Karpas-422 (cell line): ENCODE results near the gene TMEM150B. TPM values are rescaled to one million over a fixed set of nuclear protein-coding genes. Genes with fewer than 3 reads are reported as not detected.
"Not testable (repeated sequence)": the region's sequence is repeated elsewhere in the genome, so short reads cannot be mapped to it uniquely, and the experiment has no call there.

Experiments used
- DNase-seq: peaks from one replicate; pipeline ENCODE4 v3.0.0-alpha.2; 2015
- H2AFZ ChIP-seq: fragments of 200-600 bp; sonication (generic); 2 replicates; pipeline ENCODE4 v1.6.1; 2014; ENCODE audit warnings: antibody characterized with exemption, low read length, mixed read lengths
- H3K27ac ChIP-seq: fragments of 200-600 bp; sonication (generic); 2 replicates; pipeline ENCODE4 v1.5.1; 2014; ENCODE audit warnings: mild to moderate bottlenecking, low read length, moderate library complexity
- H3K27me3 ChIP-seq: fragments of 200-600 bp; sonication (generic); 2 replicates; pipeline ENCODE4 v1.6.1; 2014; ENCODE audit warnings: low read length, mixed read lengths
- H3K36me3 ChIP-seq: fragments of 200-600 bp; sonication (generic); 2 replicates; pipeline ENCODE4 v1.6.1; 2014; ENCODE audit warnings: low read length, mixed read lengths; ENCODE audit not compliant: insufficient read depth
- H3K4me1 ChIP-seq: fragments of 200-600 bp; sonication (generic); 2 replicates; pipeline ENCODE4 v1.6.1; 2014; ENCODE audit warnings: mild to moderate bottlenecking, low read length, mixed read lengths
- H3K4me2 ChIP-seq: fragments of 200-600 bp; sonication (generic); 2 replicates; pipeline ENCODE4 v1.6.1; 2014; ENCODE audit warnings: low read length, low read depth, mild to moderate bottlenecking; ENCODE audit not compliant: poor library complexity, severe bottlenecking
- H3K4me3 ChIP-seq: fragments of 200-600 bp; sonication (generic); 2 replicates; pipeline ENCODE4 v1.5.1; 2014; ENCODE audit warnings: mild to moderate bottlenecking, antibody characterized with exemption, low read length, mixed read lengths
- H3K79me2 ChIP-seq: fragments of 200-600 bp; sonication (generic); 2 replicates; pipeline ENCODE4 v1.6.1; 2014; ENCODE audit warnings: mild to moderate bottlenecking, low read length, mixed read lengths
- H3K9ac ChIP-seq: fragments of 200-600 bp; sonication (generic); 2 replicates; pipeline ENCODE4 v1.6.0; 2014; ENCODE audit warnings: low read length
- H3K9me2 ChIP-seq: fragments of 200-600 bp; sonication (generic), shearing (Covaris generic); replicated peaks from 2 replicates; pipeline ENCODE4 v1.6.0; 2014; ENCODE audit warnings: mild to moderate bottlenecking, low read length, moderate library complexity; ENCODE audit not compliant: insufficient read depth
- H3K9me3 ChIP-seq: fragments of 300-700, 200-600 bp; sonication (generic); 2 replicates; pipeline ENCODE4 v1.6.1; 2014; ENCODE audit warnings: low read length, mixed read lengths
- H4K20me1 ChIP-seq: fragments of 200-600 bp; sonication (generic); 2 replicates; pipeline ENCODE4 v1.6.1; 2014; ENCODE audit warnings: mild to moderate bottlenecking, antibody characterized with exemption, low read length, low read depth; ENCODE audit not compliant: insufficient read depth
- total RNA-seq: library from RNA; depleted of rRNA; stranded (reverse); fragments of >200 nt; shearing (Covaris generic); gene quantifications from 2 replicates; pipeline ENCODE4 v1.2.3, GENCODE V29; 2014; ENCODE audit warnings: low replicate concordance

The TMEM150B gene
- total RNA-seq, 1 experiment from 2014 or later, result not detected

GRCh38 chr19:55333870-55334269, 8.7 kb upstream of the TMEM150B start:
- Histone ChIP-seq H3K27me3 (no peaks in the 10 kb centered on the region), H3K4me3 (no peak overlapping the region), H2AFZ (no peak overlapping the region), H4K20me1 (no peaks in the 10 kb centered on the region), H3K9me2 (no peaks in the 10 kb centered on the region), H3K36me3 (no peaks in the 10 kb centered on the region), H3K4me2 (no peak overlapping the region), H3K9me3 (no peaks in the 10 kb centered on the region), H3K9ac (no peak overlapping the region), H3K79me2 (no peaks in the 10 kb centered on the region), H3K27ac (no peak overlapping the region), H3K4me1 (peaks cover 8% of the 10 kb centered on the region)
- no peak for DNase-seq

- H3K27ac ChIP-seq, DNase-seq, H3K4me3 ChIP-seq, H3K9me2 ChIP-seq, H3K9ac ChIP-seq, H2AFZ ChIP-seq, H3K4me2 ChIP-seq, H3K4me1 ChIP-seq, H3K9me3 ChIP-seq, H4K20me1 ChIP-seq, H3K79me2 ChIP-seq, H3K36me3 ChIP-seq, H3K27me3 ChIP-seq: not testable (repeated sequence)
Measured at GRCh38 chr19:55329791-55330190, 4.7 kb upstream of the TMEM150B start.

- H3K4me3 ChIP-seq, H3K36me3 ChIP-seq, H3K27me3 ChIP-seq, H3K9me3 ChIP-seq, DNase-seq, H3K9me2 ChIP-seq, H3K79me2 ChIP-seq, H3K4me1 ChIP-seq, H3K27ac ChIP-seq, H3K4me2 ChIP-seq, H4K20me1 ChIP-seq, H3K9ac ChIP-seq, H2AFZ ChIP-seq: not testable (repeated sequence)
Measured at GRCh38 chr19:55328774-55329318, 3.7 kb upstream of the TMEM150B start.

GRCh38 chr19:55324662-55325061, 479 bp downstream of the TMEM150B start:
- H2AFZ ChIP-seq, result no peak overlapping the region; the same call in 1 of the 2 replicates

GRCh38 chr19:55322204-55322885, 2.8 kb downstream of the TMEM150B start:
- H3K27me3 ChIP-seq, result no peaks in the 10 kb centered on the region
- peaks cover 6% of the 10 kb centered on the region for H3K4me1 ChIP-seq
- H3K79me2 ChIP-seq, result no peaks in the 10 kb centered on the region
- H3K4me2 ChIP-seq, result no peak overlapping the region
- H3K9me2 ChIP-seq, result no peaks in the 10 kb centered on the region
- H3K4me3 ChIP-seq, result no peak overlapping the region
- no peak for DNase-seq
- no peaks in the 10 kb centered on the region for H4K20me1 ChIP-seq
- H2AFZ ChIP-seq, result no peak overlapping the region
- no peaks in the 10 kb centered on the region for H3K36me3 ChIP-seq
- H3K9ac ChIP-seq, result no peak overlapping the region
- H3K27ac ChIP-seq, result no peak overlapping the region
- H3K9me3 ChIP-seq, result no peaks in the 10 kb centered on the region

More at GRCh38 chr19:55324662-55325061, 479 bp downstream of the TMEM150B start:
- Histone ChIP-seq H3K79me2 (no peaks in the 10 kb centered on the region), H3K4me1 (peaks cover 6% of the 10 kb centered on the region), H3K27ac (no peak overlapping the region), H3K9me3 (no peaks in the 10 kb centered on the region), H3K9ac (no peak overlapping the region), H3K4me2 (no peak overlapping the region), H3K9me2 (no peaks in the 10 kb centered on the region), H3K27me3 (no peaks in the 10 kb centered on the region), H3K36me3 (no peaks in the 10 kb centered on the region), H3K4me3 (no peak overlapping the region), H4K20me1 (no peaks in the 10 kb centered on the region)
- no peak for DNase-seq

GRCh38 chr19:55321466-55322137, 3.5 kb downstream of the TMEM150B start:
- H3K4me2 ChIP-seq, result no peak overlapping the region
- no peak overlapping the region for H3K27ac ChIP-seq
- no peaks in the 10 kb centered on the region for H4K20me1 ChIP-seq
- H3K9ac ChIP-seq, result no peak overlapping the region
- no peaks in the 10 kb centered on the region for H3K9me2 ChIP-seq
- H3K9me3 ChIP-seq, result no peaks in the 10 kb centered on the region
- H3K27me3 ChIP-seq, result no peaks in the 10 kb centered on the region
- H3K36me3 ChIP-seq, result no peaks in the 10 kb centered on the region
- peaks cover 6% of the 10 kb centered on the region for H3K4me1 ChIP-seq
- no peak overlapping the region for H2AFZ ChIP-seq
- DNase-seq, result no peak
- H3K4me3 ChIP-seq, result no peak overlapping the region
- H3K79me2 ChIP-seq, result no peaks in the 10 kb centered on the region

GRCh38 chr19:55320844-55321419, 4.2 kb downstream of the TMEM150B start:
- H3K9me3 ChIP-seq, result no peaks in the 10 kb centered on the region
- H4K20me1 ChIP-seq, result no peaks in the 10 kb centered on the region
- H3K4me2 ChIP-seq, result no peak overlapping the region
- no peak overlapping the region for H3K27ac ChIP-seq
- no peak overlapping the region for H2AFZ ChIP-seq
- no peaks in the 10 kb centered on the region for H3K9me2 ChIP-seq
- H3K27me3 ChIP-seq, result no peaks in the 10 kb centered on the region
- no peak overlapping the region for H3K4me3 ChIP-seq
- no peak overlapping the region for H3K9ac ChIP-seq
- H3K4me1 ChIP-seq, result peaks cover 6% of the 10 kb centered on the region
- DNase-seq, result no peak
- H3K79me2 ChIP-seq, result no peaks in the 10 kb centered on the region
- no peaks in the 10 kb centered on the region for H3K36me3 ChIP-seq

GRCh38 chr19:55319785-55320184, 5.4 kb downstream of the TMEM150B start:
- H3K9me2 ChIP-seq, result no peaks in the 10 kb centered on the region
- H3K27me3 ChIP-seq, result no peaks in the 10 kb centered on the region
- no peak overlapping the region for H3K9ac ChIP-seq
- no peak overlapping the region for H3K27ac ChIP-seq
- no peak overlapping the region for H3K4me3 ChIP-seq
- no peaks in the 10 kb centered on the region for H4K20me1 ChIP-seq
- no peaks in the 10 kb centered on the region for H3K9me3 ChIP-seq
- no peaks in the 10 kb centered on the region for H3K36me3 ChIP-seq
- H3K79me2 ChIP-seq, result no peaks in the 10 kb centered on the region
- no peak overlapping the region for H3K4me2 ChIP-seq
- H3K4me1 ChIP-seq, result peaks cover 3% of the 10 kb centered on the region
- peak; percentile 78 for DNase-seq
- H2AFZ ChIP-seq, result no peak overlapping the region
